Embryonic facial prominence (tissue), 1 donor: Measurements from ENCODE around the gene IGF1.
"Not testable (repeated sequence)": the region's sequence is repeated elsewhere in the genome, so short reads cannot be mapped to it uniquely, and the experiment has no call there.

Experiments
- DNase-seq: peaks from one replicate; pipeline ENCODE4 v3.0.0-alpha.2; 2016; ENCODE audit errors: extremely low spot score

Gene IGF1

DNA sequence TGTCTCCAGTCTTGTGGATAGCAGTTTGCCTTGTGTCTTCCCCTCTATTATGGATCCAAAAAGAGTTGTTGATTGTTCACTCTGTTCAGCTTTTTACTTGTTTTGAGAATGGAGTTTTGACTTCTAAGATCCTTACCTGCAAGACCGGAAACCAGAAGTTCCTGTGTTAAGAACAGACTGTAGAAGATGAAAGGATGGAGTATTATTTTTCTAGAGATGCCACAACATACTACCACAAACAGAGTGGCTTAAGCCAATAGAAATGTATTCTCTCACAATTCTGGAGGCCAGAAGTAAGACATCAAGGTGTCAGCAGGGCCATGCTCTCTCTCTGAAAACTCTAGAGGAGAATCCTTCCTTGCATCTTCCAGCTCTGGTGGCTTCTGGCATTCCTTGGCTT, 95.0 kb downstream of the IGF1 start:
- no peak for DNase-seq

- DNase-seq: no peak
Measured at GRCh38 chr12:102379346-102380162, 100.8 kb downstream of the IGF1 start.

- no peak for DNase-seq
Measured at GRCh38 chr12:102376781-102377180, 103.6 kb downstream of the IGF1 start.

GRCh38 chr12:102376181-102376747, 104.1 kb downstream of the IGF1 start:
- no peak for DNase-seq

- no peak for DNase-seq
Measured at GRCh38 chr12:102374190-102374589, 106.2 kb downstream of the IGF1 start.

DNA sequence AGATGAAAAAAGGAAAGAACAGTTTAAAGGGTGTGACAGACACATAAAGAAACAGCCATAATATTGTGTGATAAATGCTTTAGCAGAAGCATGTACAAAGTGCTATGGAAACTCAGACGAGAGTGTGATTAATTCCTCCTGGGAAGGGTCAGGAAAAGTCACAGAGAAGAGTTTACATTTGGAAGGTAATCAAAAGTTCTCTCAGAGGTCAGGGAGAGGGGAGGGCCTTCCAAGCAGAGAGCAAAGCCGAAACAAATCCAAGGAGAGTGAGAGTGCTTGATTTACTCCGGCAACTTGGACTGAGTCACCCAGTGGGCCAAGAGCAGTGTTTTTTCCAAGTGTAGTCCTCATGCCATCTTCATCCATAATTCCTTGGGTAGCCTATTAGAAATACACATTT, 108.3 kb downstream of the IGF1 start:
- no peak for DNase-seq

DNA sequence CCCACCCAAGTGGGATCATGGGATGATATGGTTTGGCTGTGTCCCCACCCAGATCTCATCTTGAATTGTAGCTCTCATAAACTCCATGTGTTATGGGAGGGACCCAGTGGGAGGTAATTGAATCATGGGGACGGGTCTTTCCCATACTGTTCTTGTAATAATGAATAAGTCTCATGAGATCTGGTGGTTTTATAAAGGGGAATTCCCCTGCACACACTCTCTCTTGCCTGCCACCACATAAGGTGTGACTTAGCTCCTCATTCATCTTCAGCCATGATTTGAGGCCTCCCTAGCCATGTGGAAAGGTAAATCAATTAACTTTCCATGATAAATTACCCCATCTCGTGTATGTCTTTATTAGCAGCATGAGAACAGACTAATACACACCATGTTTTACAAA, 109.2 kb downstream of the IGF1 start:
- no peak for DNase-seq

GRCh38 chr12:102369876-102370275, 110.5 kb downstream of the IGF1 start:
- DNase-seq: no peak

DNA sequence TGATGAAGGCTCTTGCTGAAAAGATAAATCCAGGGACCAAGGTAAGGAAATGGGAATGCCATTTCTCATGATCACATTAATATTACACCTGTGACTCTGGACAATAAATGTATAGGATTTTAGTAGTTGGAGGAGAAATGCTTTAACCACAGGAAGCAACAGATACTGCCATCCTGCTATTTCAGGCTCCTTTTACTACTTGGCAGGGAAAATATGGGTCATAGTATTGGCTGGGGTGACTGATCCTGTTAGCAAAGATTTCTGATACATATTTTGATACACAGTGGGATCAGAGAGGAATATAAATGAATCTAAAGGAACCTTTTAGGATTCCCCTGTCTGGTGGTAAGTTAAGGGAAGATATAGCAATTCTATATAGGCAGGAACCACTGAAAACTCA, 115.0 kb downstream of the IGF1 start:
- no peak for DNase-seq

- no peak for DNase-seq
Measured at GRCh38 chr12:102364709-102365108, 115.7 kb downstream of the IGF1 start.

DNA sequence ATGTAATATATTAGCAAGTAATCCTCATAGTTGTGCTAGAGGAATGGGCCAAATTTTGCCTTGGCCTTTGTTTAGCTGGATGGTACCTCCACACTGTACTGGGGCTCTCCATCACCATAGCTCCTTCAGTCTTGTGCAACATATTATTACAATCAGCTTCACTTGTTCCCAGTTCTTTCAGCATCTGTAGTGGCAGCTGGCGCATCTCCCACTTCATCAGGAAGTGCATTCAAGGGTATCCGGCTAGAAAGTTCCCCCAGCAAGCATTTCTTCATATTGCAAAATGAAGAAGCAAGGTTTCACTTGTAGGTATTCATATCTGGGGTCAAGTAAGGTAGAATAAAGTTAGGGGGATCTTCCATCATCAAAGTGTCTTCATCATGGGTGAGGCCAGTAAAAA, 123.7 kb downstream of the IGF1 start:
- DNase-seq: no peak

DNA sequence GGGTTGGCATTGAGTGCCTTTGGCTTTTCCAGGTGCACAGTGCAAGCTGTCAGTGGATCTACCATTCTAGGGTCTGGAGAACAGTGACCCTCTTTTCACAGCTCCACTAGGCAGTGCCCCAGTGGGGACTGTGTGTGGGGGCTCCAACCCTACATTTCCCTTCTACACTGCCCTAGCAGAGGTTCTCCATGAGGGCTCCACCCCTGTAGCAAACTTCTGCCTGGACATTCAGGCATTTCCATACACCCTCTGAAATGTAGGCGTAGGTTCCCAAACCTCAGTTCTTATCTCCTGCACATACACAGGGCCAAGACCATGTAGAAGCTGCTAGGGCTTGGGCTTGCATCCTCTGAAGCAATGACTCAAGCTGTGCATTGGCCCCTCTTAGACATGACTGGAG, 126.1 kb downstream of the IGF1 start:
- not testable (repeated sequence) for DNase-seq

DNA sequence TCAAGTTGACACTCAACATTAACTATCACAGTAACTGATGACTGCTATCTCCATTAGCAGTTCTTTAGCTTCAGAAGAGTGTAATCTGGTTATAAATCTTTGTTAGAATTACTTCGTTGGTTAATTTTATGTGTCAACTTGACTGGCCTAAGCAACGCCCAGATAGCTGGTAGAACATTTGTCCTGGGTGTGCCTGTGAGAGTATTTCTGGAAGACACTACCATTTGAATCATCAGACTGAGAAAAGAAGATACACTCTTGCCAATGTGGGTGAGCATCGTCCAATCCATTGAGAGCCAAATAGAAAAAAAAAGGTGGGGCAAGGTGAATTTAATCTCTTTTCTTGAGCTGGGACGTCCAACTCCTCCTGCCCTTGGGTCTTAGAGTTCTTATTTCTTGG, 129.0 kb downstream of the IGF1 start:
- no peak for DNase-seq

GRCh38 chr12:102350070-102350469, 130.3 kb downstream of the IGF1 start:
- DNase-seq: no peak

DNA sequence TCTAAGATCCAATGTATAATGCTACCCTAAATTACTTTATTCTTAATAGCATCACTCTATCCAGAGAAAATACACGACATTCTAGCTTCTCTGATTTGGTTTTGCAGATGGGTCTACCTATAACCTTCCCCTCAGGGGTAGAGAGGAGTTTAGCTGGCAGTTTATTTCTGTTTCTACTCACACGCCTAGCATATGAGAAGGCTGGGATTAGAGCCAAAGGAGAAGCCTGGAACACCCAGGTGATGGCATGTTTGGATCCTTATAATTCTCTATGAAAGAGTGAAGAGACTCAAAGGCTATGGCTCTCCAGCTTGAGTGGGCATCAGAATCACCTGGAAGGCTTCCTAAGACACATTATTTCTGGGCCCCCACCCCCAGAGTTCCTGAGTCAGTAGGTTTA, 131.3 kb downstream of the IGF1 start:
- no peak for DNase-seq

- no peak for DNase-seq
Measured at GRCh38 chr12:102347811-102348210, 132.6 kb downstream of the IGF1 start.
